Stimulated activated CD4-positive, alpha-beta T cell treated with anti-CD3 and anti-CD28 coated beads, Interleukin-1b, Interleukin-23, amount 100 ng/mL, for 4 hours (primary cell): ENCODE results near the gene RPS16.
A peak's percentile ranks its signal among the peaks of the same experiment; 100 is the strongest.

Experiments
- DNase-seq, 2 donors: peaks; one replicate each; pipeline ENCODE4 v3.0.0-alpha.2; 2020; ENCODE audit warnings: low read depth in 2 of 2

RPS16 gene

DNA sequence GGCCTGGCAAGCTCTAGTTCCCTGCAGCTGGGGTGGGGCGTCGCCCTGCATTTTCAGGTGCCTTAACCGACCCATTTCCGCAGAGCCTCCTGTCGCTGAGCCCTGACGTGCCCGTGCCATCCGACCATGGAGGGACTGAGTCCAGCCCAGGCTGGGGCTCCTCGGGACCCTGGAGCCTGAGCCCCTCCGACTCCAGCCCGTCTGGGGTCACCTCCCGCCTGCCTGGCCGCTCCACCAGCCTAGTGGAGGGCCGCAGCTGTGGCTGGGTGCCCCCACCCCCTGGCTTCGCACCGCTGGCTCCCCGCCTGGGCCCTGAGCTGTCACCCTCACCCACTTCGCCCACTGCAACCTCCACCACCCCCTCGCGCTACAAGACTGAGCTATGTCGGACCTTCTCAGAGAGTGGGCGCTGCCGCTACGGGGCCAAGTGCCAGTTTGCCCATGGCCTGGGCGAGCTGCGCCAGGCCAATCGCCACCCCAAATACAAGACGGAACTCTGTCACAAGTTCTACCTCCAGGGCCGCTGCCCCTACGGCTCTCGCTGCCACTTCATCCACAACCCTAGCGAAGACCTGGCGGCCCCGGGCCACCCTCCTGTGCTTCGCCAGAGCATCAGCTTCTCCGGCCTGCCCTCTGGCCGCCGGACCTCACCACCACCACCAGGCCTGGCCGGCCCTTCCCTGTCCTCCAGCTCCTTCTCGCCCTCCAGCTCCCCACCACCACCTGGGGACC, 27.9 kb downstream of the RPS16 start:
- no peak for DNase-seq

DNA sequence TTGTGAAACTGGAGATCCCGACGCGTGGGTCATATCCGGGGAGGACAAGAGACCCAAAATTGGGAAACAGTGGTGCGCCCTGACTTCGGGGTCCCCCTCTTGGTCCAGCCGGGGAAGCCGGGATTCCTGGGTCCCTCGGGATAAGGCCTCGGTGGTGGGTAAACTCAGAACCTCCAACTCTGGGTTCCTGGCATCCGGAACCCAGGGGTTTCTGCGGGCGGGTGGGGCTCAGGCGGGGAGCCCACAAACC, 28.4 kb downstream of the RPS16 start:
- no peak for DNase-seq

DNA sequence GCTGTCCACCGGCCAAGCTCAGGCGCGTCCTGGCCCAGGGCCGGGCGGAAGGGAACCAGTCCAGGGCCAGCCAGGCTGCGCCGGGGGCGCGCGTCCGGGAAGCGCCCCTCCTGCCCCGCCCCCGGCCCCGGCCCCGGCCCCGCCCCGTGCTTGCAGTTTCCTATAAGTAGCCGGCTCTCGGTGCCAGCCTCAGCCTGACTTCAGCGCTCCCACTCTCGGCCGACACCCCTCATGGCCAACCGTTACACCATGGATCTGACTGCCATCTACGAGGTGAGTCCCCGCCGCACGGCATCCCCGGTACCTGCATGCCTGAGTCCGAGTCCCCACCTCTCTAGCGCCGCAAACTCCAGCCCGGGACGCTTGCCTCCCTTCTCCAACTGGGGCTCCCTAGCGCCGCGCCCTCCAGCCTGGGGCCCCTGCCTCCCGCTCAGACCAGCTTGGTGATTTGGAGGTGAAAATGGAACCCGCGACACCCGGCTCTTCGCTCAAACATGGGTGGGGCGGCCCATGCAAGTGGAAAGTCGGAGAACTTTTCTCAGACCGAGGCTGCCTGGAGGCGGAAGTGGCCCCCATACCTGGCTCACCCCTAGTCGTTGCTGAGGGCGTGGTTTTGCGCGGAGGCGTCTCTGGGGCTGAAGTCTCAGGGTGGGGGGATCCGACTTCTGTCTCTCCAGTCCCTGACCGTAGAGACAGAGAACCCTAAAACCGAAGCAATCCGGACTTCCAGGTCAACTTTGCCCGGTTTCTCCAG, 28.9 kb downstream of the RPS16 start, which contains the start of gene ZFP36:
Gene ZFP36 (plus strand): TSS at position 192 of the 754 bp plus-strand sequence. CDS start 58 bp downstream, at position 250.
- DNase-seq: peak; percentile 85 to 86

DNA sequence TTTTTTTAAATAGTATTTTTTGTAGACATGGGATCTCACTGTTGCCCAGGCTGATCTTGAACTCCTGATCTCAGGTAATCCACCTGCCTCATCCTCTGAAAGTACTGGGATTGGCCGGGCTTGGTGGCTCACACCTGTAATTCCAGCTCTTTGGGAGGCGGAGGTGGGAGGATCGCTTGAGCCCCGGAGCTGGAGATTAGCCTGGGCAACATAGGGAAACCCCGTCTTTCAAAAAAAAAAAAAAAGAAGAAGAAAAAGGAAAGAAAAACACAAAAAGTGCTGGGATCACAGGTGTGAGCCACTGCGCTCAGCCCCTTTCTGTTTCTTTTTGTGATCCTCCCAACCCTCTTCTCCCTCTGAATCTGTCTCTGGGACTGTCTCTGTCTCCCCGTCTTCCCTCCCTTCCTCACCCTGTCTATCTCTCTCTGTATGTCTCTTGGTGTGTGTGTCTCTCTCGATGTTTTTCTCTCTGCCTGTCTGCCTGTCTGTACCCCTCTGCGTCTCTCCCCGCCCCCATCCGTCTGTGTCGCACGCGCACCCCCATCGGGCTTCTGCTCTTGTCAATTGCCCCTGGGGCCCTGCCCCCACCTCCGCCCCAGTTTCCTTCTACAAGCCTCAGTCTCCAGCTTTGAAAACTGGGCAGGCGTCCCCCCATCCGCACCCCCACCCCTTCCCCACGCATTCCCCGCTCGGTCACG, 29.6 kb downstream of the RPS16 start:
- DNase-seq: peak; percentile 83 to 85

DNA sequence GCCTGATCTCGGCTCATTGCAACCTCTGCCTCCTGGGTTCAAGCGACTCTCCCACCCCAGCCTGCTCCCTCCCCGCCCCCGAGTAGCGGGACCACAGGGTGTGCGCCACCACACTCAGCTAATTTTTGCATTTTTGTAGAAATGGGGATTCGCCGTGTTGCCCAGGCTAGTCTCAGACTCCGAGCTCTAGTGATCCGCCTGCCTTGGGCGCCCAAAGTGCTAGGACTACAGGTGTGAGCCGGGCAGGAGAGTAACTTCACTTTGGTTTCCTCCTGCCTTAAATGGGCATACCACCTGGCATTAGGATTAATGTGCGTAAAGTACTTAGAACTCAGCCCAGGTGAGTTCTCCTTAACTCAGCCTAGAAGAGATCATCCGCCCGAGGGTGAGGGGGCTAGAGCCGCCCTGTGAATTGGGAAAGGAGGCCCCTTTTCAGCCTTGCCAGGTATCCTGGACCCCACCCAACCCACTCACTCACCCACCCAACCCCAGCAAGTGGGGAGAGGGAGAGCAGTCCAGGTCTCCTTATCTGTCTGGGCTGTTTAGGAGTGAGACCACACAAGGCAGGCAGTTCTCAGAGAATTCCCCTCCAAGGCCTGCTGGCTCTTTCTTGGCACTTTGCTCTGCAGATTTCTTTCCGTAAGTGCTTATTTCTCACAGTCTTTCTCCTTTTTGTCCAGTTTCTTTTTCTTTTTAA, 30.3 kb downstream of the RPS16 start:
- no peak for DNase-seq

DNA sequence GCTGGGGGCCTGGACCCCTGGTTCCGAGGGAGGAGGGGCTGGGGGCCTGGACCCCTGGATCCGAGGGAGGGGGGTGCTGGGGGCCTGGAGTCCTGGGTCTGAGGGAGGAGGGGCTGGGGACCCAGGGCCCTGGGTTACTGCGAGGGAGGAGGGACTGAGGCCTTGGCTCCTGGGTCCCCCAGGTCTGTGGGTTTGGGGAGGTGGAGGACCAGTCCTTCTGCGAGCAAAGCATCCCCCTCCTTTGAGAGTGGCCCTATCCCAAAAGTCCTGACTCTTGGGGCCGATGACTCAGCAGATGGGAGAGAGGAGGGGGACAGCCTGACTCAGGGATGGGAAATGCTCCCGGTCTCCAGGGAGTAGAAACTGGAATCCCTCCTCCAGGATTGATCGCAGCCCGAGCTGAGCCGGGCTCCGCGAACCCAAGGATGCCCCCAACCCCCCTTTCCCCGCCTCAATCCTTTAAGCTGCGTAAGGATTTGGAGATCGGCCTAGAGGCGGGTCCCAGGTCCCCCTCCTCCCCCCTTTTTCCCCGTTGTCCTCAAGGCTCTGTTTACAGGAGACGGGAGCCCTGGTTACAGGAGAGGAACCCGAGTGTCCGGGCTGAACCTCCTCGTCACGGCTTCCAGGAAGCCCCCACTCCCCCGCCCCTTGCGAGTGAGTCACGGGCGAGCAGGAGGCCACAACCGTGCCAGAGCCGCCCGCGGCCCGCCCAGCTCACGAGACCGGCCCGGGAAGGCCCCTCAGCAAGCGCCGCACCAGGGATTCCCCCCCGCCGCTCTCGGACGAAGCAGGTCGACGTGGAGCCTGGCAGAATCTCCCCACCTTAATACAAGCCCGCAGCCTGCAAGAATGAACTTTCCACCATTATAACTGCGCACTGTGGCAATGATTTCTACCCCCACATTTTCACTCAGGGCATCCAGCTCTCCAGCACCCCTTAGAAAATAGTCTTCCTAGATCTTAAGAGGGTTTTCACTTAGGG, 32.1 kb downstream of the RPS16 start:
- peak; percentile 86 to 96 for DNase-seq

DNA sequence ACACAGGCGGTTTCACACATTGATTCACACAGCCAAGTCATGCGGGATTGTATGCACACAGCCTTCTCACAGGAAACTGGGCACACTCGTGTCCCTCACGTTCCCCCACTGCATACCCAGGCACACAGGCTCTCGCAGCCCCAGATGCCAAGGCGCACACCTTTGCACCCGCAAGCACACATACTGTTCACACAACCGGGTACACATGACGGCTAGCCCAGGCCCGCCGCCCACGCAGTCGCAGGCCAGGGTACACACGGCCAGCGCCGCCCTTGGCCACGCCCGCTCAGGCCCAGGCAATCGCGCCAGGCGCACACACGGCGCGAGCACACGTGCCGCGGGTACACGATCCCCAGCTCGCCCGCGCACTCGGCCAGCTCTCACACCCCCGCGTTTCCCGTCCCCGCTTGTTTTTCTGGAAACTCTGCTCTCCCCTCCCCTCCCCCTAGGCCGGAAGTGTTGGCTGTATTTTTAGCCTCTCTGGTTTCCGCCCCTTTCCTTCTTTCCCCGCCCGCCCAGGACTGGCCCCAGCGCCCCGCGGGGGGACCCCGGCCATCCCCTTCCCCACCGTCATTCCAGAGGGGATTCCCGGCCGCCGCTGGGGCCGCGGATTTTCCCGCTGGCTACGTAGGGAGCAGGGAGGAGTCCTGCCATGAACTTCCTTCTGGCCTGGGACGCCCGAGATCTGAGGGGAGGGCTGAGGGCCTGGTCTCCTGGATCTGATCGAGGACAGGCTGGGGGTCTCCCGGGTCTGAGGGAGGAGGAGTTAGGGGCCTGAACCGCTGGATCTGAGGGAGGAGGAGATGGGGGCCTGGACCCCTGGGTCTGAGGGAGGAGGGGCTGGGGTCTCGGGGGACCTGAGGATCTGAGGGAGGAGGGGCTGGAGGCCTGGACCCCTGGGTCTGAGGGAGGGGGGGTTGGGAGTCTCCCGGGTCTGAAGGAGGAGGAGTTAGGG, 33.1 kb downstream of the RPS16 start:
- DNase-seq: peak; percentile 69 to 78

DNA sequence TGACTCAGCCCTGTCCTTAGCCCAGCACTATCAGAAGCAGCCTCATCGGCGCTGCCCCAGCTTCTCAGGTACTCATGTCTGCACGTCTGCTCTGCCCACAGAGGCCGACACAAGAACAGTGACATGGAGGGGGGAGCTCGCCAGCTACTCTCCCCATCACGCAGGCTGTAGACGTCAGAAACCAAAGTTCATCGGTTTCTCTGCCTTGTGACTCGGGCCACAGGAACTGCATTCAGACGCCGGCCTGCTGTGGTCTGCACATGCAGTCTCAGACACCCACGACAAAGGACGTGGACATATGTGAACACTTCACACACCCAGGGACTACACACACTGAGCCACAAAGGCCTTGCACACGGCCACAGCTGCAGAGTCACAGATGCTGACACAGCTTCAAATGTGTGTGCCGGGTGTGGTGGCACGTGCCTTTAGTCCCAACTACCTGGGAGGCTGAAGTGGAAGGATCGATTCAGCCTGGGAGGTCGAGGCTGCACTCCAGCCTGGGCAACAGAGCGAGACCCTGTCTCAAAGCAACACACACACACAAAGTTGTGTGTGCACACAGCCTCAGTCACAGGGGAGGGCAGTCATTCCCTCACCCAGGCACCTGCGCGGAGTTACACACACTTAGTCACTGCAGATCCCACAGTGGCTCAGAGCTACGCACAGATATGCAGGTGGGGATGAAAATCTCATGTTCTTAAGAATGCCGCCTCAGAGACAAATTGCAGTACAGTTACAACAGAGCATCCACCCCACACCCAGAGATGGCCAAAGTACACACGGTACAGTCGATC, 34.0 kb downstream of the RPS16 start:
- peak; percentile 55 to 59 for DNase-seq

DNA sequence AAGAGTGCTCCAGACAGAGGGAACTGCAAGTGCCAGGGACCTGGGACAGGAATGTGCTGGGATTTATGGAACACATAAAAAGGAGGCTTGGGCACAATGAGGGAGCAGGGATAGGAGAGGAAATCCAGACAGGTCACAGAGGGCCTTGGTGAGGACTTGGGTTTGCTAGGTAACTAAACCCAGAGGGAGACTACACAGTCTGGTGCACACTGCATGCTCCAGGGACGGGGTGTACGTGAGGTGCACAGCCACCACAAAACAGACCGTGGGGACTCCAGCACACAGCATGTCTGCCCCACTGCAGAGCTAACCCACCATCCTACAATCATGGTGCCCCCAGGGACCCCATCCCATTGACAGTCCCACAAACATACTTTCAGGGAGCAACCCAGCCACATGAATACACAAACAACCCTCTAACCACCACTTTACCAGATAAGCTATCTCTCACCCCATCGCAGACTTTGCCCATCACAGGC, 34.6 kb downstream of the RPS16 start:
- DNase-seq: no peak

DNA sequence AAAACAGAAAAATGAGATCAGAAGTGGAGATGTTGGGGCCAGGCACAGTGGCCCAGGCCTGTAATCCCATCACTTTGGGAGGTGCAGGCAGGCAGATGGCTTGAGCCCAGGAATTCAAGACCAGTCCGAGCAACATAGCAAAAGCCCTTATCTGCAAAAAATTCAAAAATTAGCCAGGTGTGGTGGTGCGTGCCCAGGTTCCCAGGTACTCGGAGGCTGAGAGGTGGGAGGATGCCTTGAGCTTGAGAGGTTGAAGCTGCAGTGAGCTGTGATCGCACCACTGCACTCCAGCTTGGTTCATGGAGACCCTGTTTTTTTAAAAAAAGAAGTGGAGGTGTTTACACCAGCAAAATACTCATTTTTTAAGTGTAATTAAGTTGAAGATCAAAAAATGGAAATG, 35.7 kb downstream of the RPS16 start:
- no peak for DNase-seq

DNA sequence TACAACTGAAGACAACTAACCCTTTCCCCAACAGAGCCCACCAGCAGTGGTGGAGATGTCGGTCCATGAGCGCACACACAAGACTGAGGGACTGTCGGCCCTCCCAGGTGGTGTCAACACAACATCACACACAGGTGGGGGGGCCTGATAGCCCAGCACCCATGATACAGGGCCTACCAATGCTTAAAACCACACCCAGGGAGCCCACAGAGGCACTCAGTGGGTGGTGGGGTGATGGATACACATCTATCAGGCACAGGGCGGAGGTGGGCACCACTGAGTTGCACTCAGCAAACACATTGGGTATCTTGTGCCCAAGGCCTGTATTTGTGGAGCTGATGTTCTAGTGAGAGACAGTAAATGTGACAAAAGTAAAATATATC, 36.1 kb downstream of the RPS16 start:
- no peak for DNase-seq

DNA sequence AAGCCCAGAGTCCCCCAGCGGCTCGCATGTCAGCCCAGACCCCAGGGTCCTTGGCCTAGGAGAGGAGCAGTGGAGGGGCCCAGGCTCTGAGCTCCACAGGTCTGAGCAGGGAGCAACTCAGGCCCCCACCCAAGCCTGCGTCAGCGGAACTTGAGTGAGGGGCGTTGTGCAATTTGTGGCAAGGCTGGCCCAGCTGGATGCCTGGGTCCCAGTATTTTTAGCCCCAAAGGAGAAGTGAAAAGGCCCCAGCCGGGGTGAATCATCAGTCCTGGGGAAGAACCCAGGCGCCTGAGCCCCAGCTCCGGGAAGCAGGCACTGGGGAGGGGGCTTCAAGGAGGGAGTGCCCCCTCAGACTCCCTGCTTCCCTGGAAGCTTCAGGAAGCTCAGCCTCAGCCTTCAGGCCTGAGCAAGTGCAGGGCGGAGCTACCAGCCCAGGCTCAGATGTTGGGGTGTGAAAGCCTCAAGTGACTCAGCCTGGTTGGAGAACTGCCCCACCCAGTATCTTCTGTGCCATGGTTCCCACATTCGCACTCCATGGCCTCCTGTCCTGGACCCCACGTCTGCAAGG, 37.4 kb downstream of the RPS16 start:
- peak in 1 of 2 donors; percentile 37 for DNase-seq

DNA sequence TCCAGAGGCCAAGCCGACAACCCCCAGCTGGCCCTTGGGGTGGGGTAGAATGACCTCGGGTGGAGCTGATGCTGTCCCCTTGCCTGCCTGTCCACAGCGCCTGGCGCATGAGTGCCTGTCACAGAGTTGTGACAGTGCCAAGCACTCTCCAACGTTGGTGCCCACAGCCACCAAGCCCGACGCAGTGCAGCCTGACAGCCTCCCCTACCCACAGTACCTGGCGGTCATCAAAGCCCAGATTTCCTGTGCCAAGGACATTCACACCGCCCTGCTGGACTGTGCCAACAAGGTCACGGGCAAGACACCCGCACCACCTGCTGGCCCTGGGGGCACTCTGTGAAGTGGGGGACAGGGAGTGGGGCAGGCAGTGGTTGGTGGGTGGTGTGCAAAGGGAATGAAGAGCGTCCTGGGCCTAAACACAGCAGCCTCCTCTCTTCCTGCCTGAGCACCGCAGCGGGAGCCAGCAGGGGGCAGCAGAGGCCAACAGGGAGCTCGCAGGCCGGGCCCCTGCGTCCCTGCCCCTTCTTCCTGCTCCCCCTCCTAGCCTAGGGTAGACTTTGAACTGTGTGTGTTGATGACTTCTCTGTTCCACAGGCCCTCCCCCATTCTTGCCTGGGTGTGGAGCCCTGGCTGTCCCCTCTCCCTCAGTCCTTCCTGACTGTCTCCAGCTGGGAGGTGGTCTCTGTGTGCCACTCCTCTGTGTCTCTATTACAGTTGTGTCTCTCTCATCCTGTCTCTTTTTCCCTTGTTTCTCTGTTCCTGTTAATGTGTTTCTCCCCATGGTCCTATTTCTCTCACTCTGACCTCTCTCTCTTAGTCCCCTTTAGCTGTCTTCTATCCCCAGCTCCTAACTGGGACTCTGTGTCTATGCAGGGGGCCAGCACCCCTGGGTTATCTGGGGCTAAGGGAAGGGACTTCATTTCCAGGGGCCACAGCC, 38.1 kb downstream of the RPS16 start:
- DNase-seq: peak; percentile 96

DNA sequence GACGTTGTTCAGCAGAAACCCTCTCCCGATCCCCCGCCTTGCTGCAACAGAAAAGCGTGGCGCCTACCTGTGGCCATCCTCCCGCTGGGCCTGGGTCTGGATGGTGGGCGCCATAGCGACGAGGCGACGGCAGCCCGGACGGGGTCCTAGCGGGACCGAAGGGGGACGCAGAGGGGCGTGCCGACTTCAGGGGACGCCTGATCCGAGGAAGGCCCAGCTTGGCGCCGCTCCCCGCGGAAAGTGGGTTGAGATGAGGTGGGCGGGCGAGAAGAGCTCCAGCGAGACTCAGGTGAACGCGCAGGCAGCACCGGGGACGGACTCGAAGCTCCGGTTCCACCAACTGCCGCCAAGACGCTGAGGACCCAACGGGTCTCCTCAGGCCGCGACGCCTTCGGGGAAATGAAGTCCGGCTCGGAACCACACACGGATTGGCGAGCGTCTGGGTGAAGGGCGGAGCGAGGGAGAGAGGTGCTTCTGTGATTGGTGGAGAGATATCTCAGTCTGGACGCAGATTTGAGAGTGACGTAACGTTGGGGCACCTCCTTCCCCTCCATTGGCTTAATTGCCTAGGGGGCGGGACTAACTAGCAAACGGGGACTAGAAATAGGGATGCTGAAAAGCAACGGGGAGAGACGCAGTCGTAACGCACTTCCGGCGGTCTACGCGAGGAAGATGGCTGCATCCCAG, 44.9 kb downstream of the RPS16 start, which contains the start of the genes MED29 and PAF1:
Gene MED29 (plus strand): TSS at position 628 of the 687 bp plus-strand sequence. CDS start 45 bp downstream, at position 673.
Gene PAF1 (minus strand): TSS at position 356 of the 687 bp plus-strand sequence. CDS start 242 bp downstream, at position 114.
- DNase-seq: peak; percentile 81 to 91

DNA sequence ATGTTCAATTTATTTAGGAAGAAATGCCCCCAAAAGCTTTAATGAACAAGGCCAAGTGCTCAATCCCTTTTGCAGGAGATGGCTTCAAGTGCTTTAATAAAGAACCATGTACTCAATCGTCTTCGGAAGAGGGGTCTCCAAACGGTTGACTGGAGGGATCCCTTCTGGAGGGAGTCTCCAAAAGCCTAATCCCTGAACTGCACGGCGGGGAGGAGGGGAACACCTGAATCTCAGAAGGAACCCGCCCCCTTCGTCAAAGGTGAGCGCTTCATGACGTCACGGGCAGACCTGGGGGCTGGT, 45.3 kb downstream of the RPS16 start:
- DNase-seq: peak in 1 of 2 donors; percentile 66

DNA sequence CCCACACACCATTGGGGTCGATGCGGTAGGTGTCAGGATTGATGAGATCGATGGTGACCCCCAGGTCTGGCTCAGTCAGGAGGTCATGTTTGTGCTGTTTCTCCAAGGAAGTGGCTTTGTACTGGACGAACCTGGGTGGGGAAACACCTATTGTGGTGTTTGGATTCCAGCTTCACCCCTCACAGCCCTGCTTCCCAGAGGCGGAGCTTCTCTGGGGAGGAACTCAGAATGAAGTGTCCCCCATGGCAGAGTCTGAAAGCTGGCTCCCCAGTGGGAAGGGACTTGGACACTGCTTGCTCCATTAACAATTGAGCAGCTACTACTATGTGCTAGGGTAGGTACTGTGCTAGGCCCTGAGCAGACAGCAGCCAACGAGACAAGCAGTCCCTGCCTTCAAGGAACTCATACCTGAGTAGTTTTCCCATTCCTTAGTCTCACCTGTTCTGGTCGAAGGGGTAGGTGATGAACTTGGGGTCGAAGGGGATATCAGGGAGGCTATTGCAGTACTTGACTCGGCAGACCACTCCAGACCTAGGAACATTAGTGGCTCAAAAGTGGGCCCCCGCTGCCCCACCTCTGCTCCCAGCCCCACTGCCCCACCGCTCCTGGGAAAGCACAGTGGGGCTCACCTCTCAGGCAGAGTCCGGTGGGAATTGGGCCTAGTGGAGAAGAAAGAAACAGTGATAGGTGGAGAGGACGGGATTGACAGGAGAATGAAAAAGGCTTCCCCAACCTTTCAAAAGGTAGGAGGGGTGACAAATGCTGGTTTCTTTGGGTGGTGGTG, 45.9 kb downstream of the RPS16 start:
- no peak for DNase-seq
